Measurements from ENCODE around the gene GFI1B. TPM values are rescaled to one million over a fixed set of nuclear protein-coding genes. Genes with fewer than 3 reads are reported as not detected.

Gene GFI1B
- total and polyA plus RNA-seq, 7 donors: 0.28 to 0.92 (median 0.87) TPM; not detected in 4

GRCh38 chr9:133003071-133003461, 24.6 kb downstream of the GFI1B start:
- TF ChIP-seq CTCF (IDR thresholded peaks at IDR 0.05) (no peak), POLR2A (IDR thresholded peaks at IDR 0.05) (no peak), EP300 (IDR thresholded peaks at IDR 0.05) (no peak), POLR2AphosphoS5 (IDR thresholded peaks at IDR 0.05) (no peak)
- H3K4me1 ChIP-seq: no peaks in the 10 kb centered on the region
- no peak for DNase-seq
- no peak overlapping the region for H3K4me3 ChIP-seq
- no peaks in the 10 kb centered on the region for H3K9me3 ChIP-seq
- H3K36me3 ChIP-seq: no peaks in the 10 kb centered on the region
- intact Hi-C loops (cut with DNase I): no loop called here
- peaks cover 0 to 41% (median 4%) of the 10 kb centered on the region in 3 donors for H3K27me3 ChIP-seq
- 46 to 75% methylated on average over 13 of the region's 13 CpGs for WGBS, 2 donors
- H3K27ac ChIP-seq: no peak overlapping the region

GRCh38 chr9:133003671-133004090, 25.2 kb downstream of the GFI1B start:
- 42 to 81% methylated on average over 9 of the region's 9 CpGs for WGBS, 2 donors
- intact Hi-C loops (cut with DNase I): no loop called here
- no peak overlapping the region for H3K4me3 ChIP-seq
- no peaks in the 10 kb centered on the region for H3K4me1 ChIP-seq
- no peak overlapping the region for H3K27ac ChIP-seq
- DNase-seq: no peak
- TF ChIP-seq EP300 (IDR thresholded peaks at IDR 0.05): no peak
- no peak for TF ChIP-seq POLR2AphosphoS5 (IDR thresholded peaks at IDR 0.05)
- TF ChIP-seq POLR2A (IDR thresholded peaks at IDR 0.05): no peak
- TF ChIP-seq CTCF (IDR thresholded peaks at IDR 0.05): no peak
- no peaks in the 10 kb centered on the region for H3K9me3 ChIP-seq
- peaks cover 0 to 42% (median 4%) of the 10 kb centered on the region in 3 donors for H3K27me3 ChIP-seq
- H3K36me3 ChIP-seq: no peaks in the 10 kb centered on the region

GRCh38 chr9:133004091-133004998, 25.9 kb downstream of the GFI1B start:
- no peaks in the 10 kb centered on the region for H3K36me3 ChIP-seq
- no peaks in the 10 kb centered on the region for H3K4me1 ChIP-seq
- TF ChIP-seq POLR2A (IDR thresholded peaks at IDR 0.05): no peak
- TF ChIP-seq CTCF (IDR thresholded peaks at IDR 0.05): no peak
- TF ChIP-seq POLR2AphosphoS5 (IDR thresholded peaks at IDR 0.05): no peak
- TF ChIP-seq EP300 (IDR thresholded peaks at IDR 0.05): no peak
- H3K27ac ChIP-seq: no peak overlapping the region
- DNase-seq: no peak
- H3K4me3 ChIP-seq: no peak overlapping the region
- H3K27me3 ChIP-seq: peaks cover 0 to 38% (median 4%) of the 10 kb centered on the region in 3 donors
- no peaks in the 10 kb centered on the region for H3K9me3 ChIP-seq
- 43 to 79% methylated on average over 9 of the region's 9 CpGs for whole genome bisulfite sequencing, 2 donors
- intact Hi-C loops (cut with DNase I): no loop called here

DNA sequence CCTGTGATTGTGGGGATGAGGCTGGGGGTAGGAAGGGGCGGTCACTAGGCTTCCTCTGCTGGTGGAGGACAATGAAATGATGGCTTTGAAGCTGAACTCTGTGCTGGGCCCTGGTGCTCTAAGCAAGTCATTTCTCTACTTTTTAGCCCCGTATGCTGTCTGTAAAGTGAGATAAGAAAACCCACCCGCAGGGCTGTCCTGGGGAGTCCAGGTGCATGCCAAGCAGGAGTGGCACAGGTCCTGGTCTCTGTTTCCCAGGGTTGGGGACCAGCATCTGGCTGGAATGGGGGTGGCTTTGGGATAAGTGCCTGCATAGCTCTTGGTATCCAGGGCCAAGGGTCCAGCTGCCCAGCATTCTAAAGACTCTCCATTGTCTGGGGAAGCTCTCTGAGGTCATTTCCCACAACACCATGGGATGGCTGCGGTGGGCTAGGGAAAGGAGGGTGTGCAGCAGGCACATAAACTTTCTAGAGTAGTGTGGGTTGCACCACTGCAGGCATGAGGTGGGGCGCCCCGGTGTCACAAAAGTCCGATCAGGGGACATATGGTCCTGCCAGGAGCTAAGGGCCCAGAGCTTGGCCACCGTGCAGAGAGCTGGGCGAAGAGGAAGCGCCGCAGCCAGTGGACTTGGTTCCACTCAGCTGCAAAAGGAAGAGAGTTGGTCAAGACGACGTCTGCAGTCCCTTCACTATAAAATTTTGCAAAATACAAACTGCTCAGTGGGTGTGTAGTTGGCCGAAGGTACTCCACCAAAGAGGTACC, 26.7 kb downstream of the GFI1B start:
- no peak for DNase-seq
- Histone ChIP-seq H3K27me3 (peaks cover 0 to 31% (median 4%) of the 10 kb centered on the region in 3 donors), H3K4me3 (no peak overlapping the region)

More for the DNA sequence above, 26.7 kb downstream of the GFI1B start:
- intact Hi-C loops (cut with DNase I): no loop called here
- WGBS, 2 donors: 83 to 93% methylated on average over 14 of the region's 14 CpGs
- Histone ChIP-seq H3K4me1 (no peaks in the 10 kb centered on the region), H3K9me3 (no peaks in the 10 kb centered on the region), H3K36me3 (no peaks in the 10 kb centered on the region), H3K27ac (no peak overlapping the region)
- TF ChIP-seq POLR2AphosphoS5 (IDR thresholded peaks at IDR 0.05) (no peak), CTCF (IDR thresholded peaks at IDR 0.05) (no peak), EP300 (IDR thresholded peaks at IDR 0.05) (no peak), POLR2A (IDR thresholded peaks at IDR 0.05) (no peak)
